ENCODE results near the gene FOXJ3. TPM values are rescaled to one million over a fixed set of nuclear protein-coding genes. Genes with fewer than 3 reads are reported as not detected.

Gene FOXJ3
- total RNA-seq, 1 experiment from 2014 or later, result 51.1 TPM

- ChIA-PET RAD21 (ENCODE audit: low non-redundant PET in 1 of 2, low total read pairs in 2 of 2, uncharacterized antibody in 2 of 2, unreplicated experiment in 2 of 2) (no interaction called here), CTCF (no interaction called here), POLR2A (interaction anchor here (1.3 kb wide), 1 partner anchor 17 kb away, joined by 4 read pairs; no protein-coding TSS in a partner anchor)
- Histone ChIP-seq H3K36me3 (ENCODE audit: control insufficient read depth in 1 of 2, insufficient read depth in 2 of 2, low read length in 2 of 2) (no peaks in the 10 kb centered on the region), H3K9me2 (ENCODE audit: insufficient read depth) (no peaks in the 10 kb centered on the region), H2AFZ (ENCODE audit: low read depth, low read length, poor library complexity, severe bottlenecking) (no peak overlapping the region), H3K4me2 (ENCODE audit: low read length) (peak overlapping the region; percentile 81), H3K79me2 (ENCODE audit: insufficient read depth, low read length) (peaks cover 67% of the 10 kb centered on the region), H4K20me1 (ENCODE audit: insufficient read depth) (peaks cover 23% of the 10 kb centered on the region), H3K4me1 (ENCODE audit: control insufficient read depth in 1 of 2, insufficient read depth in 2 of 2, low read length in 2 of 2) (peaks cover 0 to 15% of the 10 kb centered on the region in 2 experiments; a peak in 3 of 4 replicates), H3K4me3 (replicated peaks in 1 of 2; ENCODE audit: low read depth in 1 of 2, low read length in 2 of 2) (peak overlapping the region; percentile 64 to 95), H3K27ac (ENCODE audit: low read depth, low read length) (peak overlapping the region; percentile 85), H3K9ac (ENCODE audit: low read length) (peak overlapping the region; percentile 71), H3K9me3 (ENCODE audit: control insufficient read depth in 1 of 2, insufficient read depth in 1 of 2, low read depth in 1 of 2, low read length in 2 of 2) (no peaks in the 10 kb centered on the region), H3K27me3 (ENCODE audit: insufficient read depth, low read length) (no peaks in the 10 kb centered on the region)
- TSS peak; percentile 49 for BruUV-seq (replicated peaks)
- intact Hi-C loops (cut with micrococcal nuclease), result no loop called here
- no peak for TF ChIP-seq TCF7L2 (IDR thresholded peaks at IDR 0.05; ENCODE audit: borderline replicate concordance, extremely low read depth, insufficient read depth, insufficient read length)
- no peak for TF ChIP-seq SIN3A (IDR thresholded peaks at IDR 0.05; ENCODE audit: low read depth)
- no peak for TF ChIP-seq SRF (IDR thresholded peaks at IDR 0.05; ENCODE audit: low read depth)
- TF ChIP-seq ELF1 (IDR thresholded peaks at IDR 0.05; ENCODE audit: borderline replicate concordance, low read depth), result no peak
- no peak for TF ChIP-seq ZNF274 (IDR thresholded peaks at IDR 0.05; ENCODE audit: low read depth, low read length)
- no peak for TF ChIP-seq CBX3 (IDR thresholded peaks at IDR 0.05; ENCODE audit: low read depth)
- TF ChIP-seq, protein P1, sequence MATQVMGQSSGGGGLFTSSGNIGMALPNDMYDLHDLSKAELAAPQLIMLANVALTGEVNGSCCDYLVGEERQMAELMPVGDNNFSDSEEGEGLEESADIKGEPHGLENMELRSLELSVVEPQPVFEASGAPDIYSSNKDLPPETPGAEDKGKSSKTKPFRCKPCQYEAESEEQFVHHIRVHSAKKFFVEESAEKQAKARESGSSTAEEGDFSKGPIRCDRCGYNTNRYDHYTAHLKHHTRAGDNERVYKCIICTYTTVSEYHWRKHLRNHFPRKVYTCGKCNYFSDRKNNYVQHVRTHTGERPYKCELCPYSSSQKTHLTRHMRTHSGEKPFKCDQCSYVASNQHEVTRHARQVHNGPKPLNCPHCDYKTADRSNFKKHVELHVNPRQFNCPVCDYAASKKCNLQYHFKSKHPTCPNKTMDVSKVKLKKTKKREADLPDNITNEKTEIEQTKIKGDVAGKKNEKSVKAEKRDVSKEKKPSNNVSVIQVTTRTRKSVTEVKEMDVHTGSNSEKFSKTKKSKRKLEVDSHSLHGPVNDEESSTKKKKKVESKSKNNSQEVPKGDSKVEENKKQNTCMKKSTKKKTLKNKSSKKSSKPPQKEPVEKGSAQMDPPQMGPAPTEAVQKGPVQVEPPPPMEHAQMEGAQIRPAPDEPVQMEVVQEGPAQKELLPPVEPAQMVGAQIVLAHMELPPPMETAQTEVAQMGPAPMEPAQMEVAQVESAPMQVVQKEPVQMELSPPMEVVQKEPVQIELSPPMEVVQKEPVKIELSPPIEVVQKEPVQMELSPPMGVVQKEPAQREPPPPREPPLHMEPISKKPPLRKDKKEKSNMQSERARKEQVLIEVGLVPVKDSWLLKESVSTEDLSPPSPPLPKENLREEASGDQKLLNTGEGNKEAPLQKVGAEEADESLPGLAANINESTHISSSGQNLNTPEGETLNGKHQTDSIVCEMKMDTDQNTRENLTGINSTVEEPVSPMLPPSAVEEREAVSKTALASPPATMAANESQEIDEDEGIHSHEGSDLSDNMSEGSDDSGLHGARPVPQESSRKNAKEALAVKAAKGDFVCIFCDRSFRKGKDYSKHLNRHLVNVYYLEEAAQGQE (IDR thresholded peaks at IDR 0.05; ENCODE audit: low read depth), result no peak
- TF ChIP-seq SP1 (IDR thresholded peaks at IDR 0.05; ENCODE audit: low read depth), result no peak
- TF ChIP-seq ATF3 (IDR thresholded peaks at IDR 0.05), result no peak
- ATAC-seq (no peak), DNase-seq (ENCODE audit: low read depth, low spot score) (no peak)
Observed at GRCh38 chr1:42333662-42334239, 1.3 kb downstream of the FOXJ3 start.
